HG02642 (cell line): ENCODE results near the gene MRPL2.
A peak's percentile ranks its signal among the peaks of the same experiment; 100 is the strongest.

ENCODE experiments used
- ATAC-seq: cut with Tn5 transposase; IDR thresholded peaks from one replicate; pipeline ENCODE4 v1.9.1; 2021; ENCODE audit warnings: mild to moderate bottlenecking; ENCODE audit not compliant: unreplicated experiment, poor library complexity

Gene MRPL2

GRCh38 chr6:43021270-43022047 is 37.8 kb downstream of the MRPL2 start, which contains the start of gene RRP36:
TSS of gene RRP36 (plus strand) at chr6:43021623. CDS start at chr6:43021655, 32 bp downstream.
- peak; percentile 79 for ATAC-seq

- ATAC-seq: no peak
Measured at GRCh38 chr6:43020847-43021246, 38.4 kb downstream of the MRPL2 start.

- no peak for ATAC-seq
Measured at GRCh38 chr6:43020052-43020705, 39.1 kb downstream of the MRPL2 start.

- ATAC-seq: no peak
Measured at GRCh38 chr6:43019152-43019551, 40.1 kb downstream of the MRPL2 start.

- ATAC-seq: no peak
Measured at GRCh38 chr6:43016943-43017334, 42.3 kb downstream of the MRPL2 start.

GRCh38 chr6:43016176-43016942 is 42.9 kb downstream of the MRPL2 start:
- ATAC-seq: no peak

- ATAC-seq: no peak
Measured at GRCh38 chr6:43014434-43014909, 44.8 kb downstream of the MRPL2 start.

- ATAC-seq: peak; percentile 95
Measured at GRCh38 chr6:43013843-43014433, 45.3 kb downstream of the MRPL2 start, which contains the start of the genes KLHDC3 and MEA1. TSS of gene KLHDC3 (plus strand) at chr6:43014249. CDS start at chr6:43017193, 2,944 bp downstream. TSS of gene MEA1 (minus strand) at chr6:43013946. CDS start at chr6:43013813, 133 bp downstream.

GRCh38 chr6:43013097-43013842 is 46.0 kb downstream of the MRPL2 start:
- no peak for ATAC-seq

GRCh38 chr6:43012364-43012763 is 46.9 kb downstream of the MRPL2 start:
- ATAC-seq: no peak

- ATAC-seq: no peak
Measured at GRCh38 chr6:43011207-43011606, 48.0 kb downstream of the MRPL2 start.

- no peak for ATAC-seq
Measured at GRCh38 chr6:43009124-43009523, 50.1 kb downstream of the MRPL2 start.

- no peak for ATAC-seq
Measured at GRCh38 chr6:43007126-43007525, 52.1 kb downstream of the MRPL2 start.

GRCh38 chr6:43006251-43006650 is 53.0 kb downstream of the MRPL2 start:
- ATAC-seq: no peak

- ATAC-seq: no peak
Measured at GRCh38 chr6:43005844-43006243, 53.4 kb downstream of the MRPL2 start.
